Epithelial cell of esophagus (primary cell): ENCODE measurements around the gene PDE8A.

Experiments
- DNase-seq: peaks from one replicate; pipeline ENCODE4 v3.0.0; 2010; ENCODE audit warnings: low read depth
- H3K4me3 ChIP-seq: 2 replicates; pipeline ENCODE4 v1.5.1; 2011; ENCODE audit warnings: mild to moderate bottlenecking, low read length, control low read depth
- CTCF ChIP-seq: IDR thresholded peaks from 2 replicates; pipeline ENCODE4 v1.5.1; 2011; ENCODE audit warnings: low read depth, mild to moderate bottlenecking, low read length, control low read depth, inconsistent platforms; ENCODE audit not compliant: insufficient read depth; ENCODE audit errors: missing control alignments

The PDE8A gene

GRCh38 chr15:84973492-84974460 lies 7.9 kb upstream of the PDE8A start:
- no peak for DNase-seq
- TF ChIP-seq CTCF = no peak
- H3K4me3 ChIP-seq = no peak overlapping the region

GRCh38 chr15:84975871-84976351 lies 5.7 kb upstream of the PDE8A start:
- no peak for TF ChIP-seq CTCF
- no peak overlapping the region for H3K4me3 ChIP-seq
- DNase-seq = no peak

- TF ChIP-seq CTCF = no peak
- no peak for DNase-seq
- no peak overlapping the region for H3K4me3 ChIP-seq
Measured at GRCh38 chr15:84976746-84977345, 4.8 kb upstream of the PDE8A start.

GRCh38 chr15:84979651-84980050 lies 2.0 kb upstream of the PDE8A start:
- H3K4me3 ChIP-seq = no peak overlapping the region
- TF ChIP-seq CTCF = no peak
- no peak for DNase-seq

- peak; percentile 91 for DNase-seq
- H3K4me3 ChIP-seq = peak overlapping the region; percentile 71
- no peak for TF ChIP-seq CTCF
Measured at GRCh38 chr15:84980196-84981053, 1.2 kb upstream of the PDE8A start.

GRCh38 chr15:84981054-84981710 lies 474 bp upstream of the PDE8A start:
- H3K4me3 ChIP-seq = peak overlapping the region; percentile 71
- TF ChIP-seq CTCF = no peak
- peak; percentile 98 for DNase-seq
